Endometrium (tissue), 2 donors: ENCODE data around the gene POU2AF1.

Source experiments
- FAIRE-seq: peaks from 2 replicates; lab custom pipeline; 2012; peaks lifted over from hg19 to GRCh38; lab: Jason Lieb, UNC
- donor health status: control.
- donor health status: control.

The POU2AF1 gene

DNA sequence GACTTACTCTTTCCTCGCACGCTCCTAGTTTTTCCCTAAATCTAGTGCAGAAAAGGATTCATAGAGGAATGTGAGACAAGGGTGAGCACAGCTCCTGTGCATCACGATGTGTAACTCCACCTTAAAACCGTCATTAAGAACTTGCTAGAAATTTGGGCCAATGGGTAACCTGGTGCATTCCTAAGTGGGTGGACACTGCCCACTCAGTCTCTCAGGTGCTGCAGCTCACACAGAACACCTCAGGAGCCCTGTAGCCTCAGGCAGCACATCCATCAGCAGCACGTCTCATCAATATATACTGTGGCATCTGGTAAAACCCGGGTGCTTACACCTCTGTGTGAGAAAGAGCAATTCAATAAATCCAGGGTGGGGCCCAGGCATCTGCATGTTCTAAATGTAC, 68.4 kb downstream of the POU2AF1 start:
- no peak for FAIRE-seq

DNA sequence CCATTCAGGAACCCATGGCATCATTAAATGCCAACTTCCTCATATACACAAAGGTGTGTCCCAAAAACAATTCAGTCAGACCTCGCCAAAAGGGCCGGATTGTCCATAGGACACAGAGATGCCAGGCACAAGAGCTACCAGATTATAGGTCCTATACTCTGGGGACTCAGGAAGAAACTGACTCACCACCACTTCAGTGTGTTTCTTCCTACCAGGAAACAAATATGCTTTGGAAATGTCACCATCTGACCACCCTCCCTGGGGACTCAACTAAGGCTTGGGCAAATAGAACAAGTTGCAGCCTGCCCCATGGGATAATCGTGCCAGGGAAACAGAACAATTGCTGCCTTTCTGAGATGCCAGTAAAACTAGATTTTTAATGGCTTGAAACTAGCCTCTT, 69.0 kb downstream of the POU2AF1 start:
- no peak for FAIRE-seq

DNA sequence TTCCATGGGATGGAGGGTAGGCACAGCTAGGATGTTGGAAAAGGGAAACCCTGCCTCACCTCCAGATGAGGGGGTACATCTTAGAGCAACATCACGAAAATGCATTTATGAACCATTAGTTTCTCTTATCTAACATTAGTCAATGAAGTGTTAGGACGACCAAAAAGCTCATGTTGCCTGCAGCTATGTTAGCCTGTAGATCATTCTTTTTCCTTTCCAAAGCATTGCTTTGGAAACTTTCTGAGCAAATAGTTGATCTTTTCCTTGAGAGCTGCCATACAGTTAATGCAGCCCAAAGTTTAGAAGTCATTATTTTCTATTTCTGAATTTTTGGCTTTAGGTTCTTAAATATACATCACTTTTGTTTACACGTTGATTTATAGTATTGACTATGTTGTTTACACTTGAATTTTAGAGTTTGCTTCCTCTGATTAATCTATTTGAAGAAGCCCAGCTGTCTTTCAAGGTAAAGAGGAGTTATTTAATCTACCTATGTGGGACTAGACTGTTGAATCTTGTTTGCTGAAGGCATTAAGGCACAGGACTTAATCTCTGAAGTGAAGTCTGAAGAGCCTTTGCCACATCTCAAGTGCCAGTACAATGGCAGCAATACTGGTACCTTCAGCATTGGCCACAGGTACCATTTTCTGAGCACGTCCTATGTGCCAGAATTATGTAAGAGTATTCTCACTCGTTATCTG, 69.7 kb downstream of the POU2AF1 start:
- FAIRE-seq: no peak

DNA sequence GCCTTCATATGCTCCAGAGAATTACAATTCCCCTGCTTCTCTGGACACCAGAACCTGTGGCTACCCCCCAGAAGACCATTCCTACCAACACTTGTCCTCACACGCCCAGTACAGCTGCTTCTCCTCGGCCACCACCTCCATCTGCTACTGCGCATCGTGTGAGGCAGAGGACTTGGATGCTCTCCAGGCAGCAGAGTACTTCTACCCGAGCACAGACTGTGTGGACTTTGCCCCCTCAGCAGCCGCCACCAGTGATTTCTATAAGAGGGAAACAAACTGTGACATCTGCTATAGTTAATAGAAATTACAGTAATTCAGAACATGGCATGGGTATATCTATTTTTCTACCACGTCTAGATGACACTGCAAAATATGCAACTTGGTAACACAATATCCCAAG, 70.9 kb downstream of the POU2AF1 start:
- no peak for FAIRE-seq

DNA sequence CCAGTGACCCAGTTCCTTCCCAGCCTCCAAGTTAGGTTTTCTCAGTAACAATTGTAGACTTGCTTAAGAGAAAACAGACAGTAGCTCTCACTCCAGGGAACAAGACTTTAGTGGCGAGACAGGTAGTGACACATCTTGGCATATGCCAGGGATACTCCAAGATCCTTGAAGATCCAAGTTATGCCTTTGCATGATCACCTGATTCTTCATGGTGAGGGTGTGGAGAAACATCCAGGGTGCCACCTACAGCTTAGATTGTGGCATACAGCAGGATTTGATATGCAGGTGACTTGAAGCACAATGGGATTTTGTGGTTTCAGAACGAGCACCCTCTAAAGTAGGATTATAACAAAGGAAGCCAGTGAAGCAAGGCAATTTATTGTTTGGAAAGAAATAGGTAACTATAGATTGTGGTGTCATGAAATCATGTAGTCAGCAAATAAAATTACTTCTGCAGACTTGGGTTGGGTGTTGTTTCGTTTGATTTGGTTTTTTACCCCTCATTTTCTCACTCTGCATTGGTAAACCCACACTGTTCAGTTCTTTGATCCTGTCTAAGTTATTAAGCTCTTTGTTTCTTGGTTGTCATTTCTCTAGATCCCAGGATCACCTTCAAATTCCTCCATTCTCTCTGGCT, 71.5 kb downstream of the POU2AF1 start:
- no peak for FAIRE-seq

DNA sequence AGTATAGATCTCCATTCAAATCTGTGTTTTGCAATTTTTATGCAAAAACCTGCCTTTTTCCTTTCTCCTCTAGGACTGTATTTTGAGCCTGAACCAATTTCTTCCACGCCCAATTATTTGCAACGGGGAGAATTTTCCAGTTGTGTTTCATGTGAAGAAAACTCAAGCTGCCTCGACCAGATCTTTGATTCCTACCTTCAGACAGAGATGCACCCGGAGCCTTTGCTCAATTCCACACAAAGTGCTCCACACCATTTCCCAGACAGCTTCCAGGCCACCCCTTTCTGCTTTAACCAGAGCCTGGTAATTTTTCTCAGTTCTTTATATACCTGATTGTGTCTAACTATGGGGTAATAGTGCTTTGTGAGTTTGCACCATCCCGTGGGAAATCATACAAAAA, 72.8 kb downstream of the POU2AF1 start:
- no peak for FAIRE-seq

DNA sequence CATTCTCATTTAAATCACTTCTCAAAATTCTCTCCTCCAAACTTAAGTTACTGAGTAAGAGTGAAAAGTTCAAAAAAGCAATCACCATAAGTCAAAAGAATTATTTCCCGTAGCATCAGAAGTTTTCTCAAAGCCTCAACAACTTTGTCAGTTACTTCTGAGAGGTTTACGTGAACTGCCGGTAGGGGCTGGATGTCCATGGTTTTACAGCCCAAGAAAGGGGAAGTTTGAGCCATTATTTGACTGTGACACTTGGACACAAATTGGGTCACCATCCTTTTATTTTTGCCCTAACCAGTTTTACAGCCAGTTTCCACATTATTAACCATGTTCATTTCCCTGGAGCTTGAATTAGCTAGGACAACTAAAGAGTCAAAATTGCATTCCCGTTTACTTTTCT, 73.2 kb downstream of the POU2AF1 start:
- FAIRE-seq: no peak

DNA sequence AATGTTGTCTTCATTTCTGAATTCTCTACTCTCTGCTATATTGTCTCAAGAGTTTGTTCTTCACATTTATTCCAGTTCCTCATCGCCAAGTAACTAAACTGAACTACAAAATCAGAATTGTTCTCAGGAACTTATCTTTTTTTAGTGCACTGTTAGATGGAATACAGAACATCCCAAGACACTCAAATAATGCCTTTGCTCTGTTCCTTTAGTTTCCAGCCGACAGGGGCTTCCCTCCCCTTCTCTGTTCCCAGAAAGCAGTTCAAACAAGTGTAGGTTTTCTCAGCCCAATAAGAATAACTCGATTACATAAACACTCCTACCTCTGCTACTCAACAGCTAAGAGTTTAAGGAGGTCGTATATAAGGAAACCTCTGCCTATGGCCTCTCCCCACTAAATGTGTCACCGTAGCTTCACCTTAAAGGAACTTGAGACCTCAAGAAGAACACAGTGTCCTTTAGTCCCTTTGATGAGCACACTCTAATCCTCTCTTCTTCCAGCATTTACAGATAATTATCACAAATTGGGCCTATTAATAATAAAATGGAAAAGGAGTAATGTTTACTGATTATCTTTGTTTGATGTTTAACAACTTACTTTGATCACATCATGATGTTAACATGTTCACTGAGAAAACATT, 73.8 kb downstream of the POU2AF1 start:
- peak; percentile 4 for FAIRE-seq

DNA sequence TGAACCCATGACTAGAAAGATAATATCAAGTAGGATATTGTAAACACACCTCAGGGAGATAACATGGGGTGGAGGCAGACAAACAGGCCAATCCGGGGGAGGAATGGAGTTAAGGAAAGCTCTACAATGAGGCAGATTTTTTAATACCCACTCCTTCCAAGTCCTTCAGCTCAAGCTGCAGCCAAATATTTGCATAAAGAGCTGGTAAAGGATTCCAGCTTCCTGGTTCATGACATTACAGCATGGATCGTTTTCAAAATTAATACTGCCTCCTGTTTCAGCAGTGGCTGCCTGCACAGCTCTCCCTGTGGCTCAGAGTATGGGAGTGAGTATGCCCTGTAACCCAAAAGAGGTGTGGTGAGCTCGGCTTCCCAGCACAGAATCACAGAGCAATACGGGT, 75.6 kb downstream of the POU2AF1 start:
- peak; percentile 18 for FAIRE-seq

DNA sequence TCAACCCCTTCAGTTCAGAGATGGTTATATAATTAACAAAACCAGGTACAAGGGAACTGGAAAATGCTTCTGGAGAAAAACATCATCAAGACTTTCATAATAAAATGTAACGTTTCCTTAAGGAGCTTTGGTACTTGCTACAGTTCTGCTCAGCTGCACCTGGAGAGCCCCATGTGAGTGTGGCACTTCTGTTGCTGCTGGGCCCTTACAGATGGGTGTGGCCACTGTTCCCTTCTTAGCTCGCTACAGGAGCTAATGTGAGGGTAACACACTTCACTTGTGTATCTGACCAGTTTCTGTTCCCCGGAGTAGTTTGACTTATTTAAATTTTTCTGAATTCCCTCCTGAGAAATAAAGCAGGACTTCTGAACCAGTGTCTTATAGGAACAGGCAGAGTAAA, 76.8 kb downstream of the POU2AF1 start:
- FAIRE-seq: no peak
